SK-N-SH treated with all-trans-retinoic acid at 6 μM for 48 hours (cell line): ENCODE results near the gene DNM1L.

Source experiments
- ATAC-seq: fragments of 200-7000 bp; cut with Tn5 transposase; 3 replicates; pipeline ENCODE4 v1.9.1; 2020; ENCODE audit warnings: mild to moderate bottlenecking, moderate library complexity
- ARNTL ChIP-seq: fragments of 450-650 bp; formaldehyde crosslinking; IDR thresholded peaks from 2 replicates; pipeline ENCODE4 v1.5.0; 2020; ENCODE audit warnings: low read depth, mild to moderate bottlenecking, moderate library complexity, borderline replicate concordance
- BACH2 ChIP-seq: fragments of 250-450 bp; sonication (Bioruptor Pico); IDR thresholded peaks from 2 replicates; pipeline ENCODE4 v1.9.0; 2021; ENCODE audit warnings: mild to moderate bottlenecking, borderline replicate concordance
- CREB5 ChIP-seq: fragments of 250-450 bp; sonication (Bioruptor Pico); IDR thresholded peaks from 2 replicates; pipeline ENCODE4 v1.5.1; 2020; ENCODE audit warnings: low read depth, mild to moderate bottlenecking, moderate library complexity
- CSDC2 ChIP-seq: fragments of 250-450 bp; sonication (Bioruptor Pico); IDR thresholded peaks from 2 replicates; pipeline ENCODE4 v1.5.0; 2020; ENCODE audit warnings: mild to moderate bottlenecking, moderate library complexity
- CSRNP3 ChIP-seq: fragments of 250-450 bp; sonication (Bioruptor Pico); IDR thresholded peaks from 2 replicates; pipeline ENCODE4 v1.5.1; 2021; ENCODE audit warnings: mild to moderate bottlenecking, moderate library complexity
- GLIS3 ChIP-seq: fragments of 250-450 bp; sonication (Bioruptor Pico); IDR thresholded peaks from 2 replicates; pipeline ENCODE4 v1.5.0; 2020; ENCODE audit warnings: mild to moderate bottlenecking, moderate library complexity
- OSR1 ChIP-seq: fragments of 250-450 bp; sonication (Bioruptor Pico); IDR thresholded peaks from 2 replicates; pipeline ENCODE4 v1.8.0; 2022; ENCODE audit warnings: moderate library complexity, mild to moderate bottlenecking, inconsistent platforms
- PATZ1 ChIP-seq: fragments of 250-450 bp; sonication (Bioruptor Pico); IDR thresholded peaks from 2 replicates; pipeline ENCODE4 v1.8.0; 2020; ENCODE audit warnings: mild to moderate bottlenecking, moderate library complexity, borderline replicate concordance
- POU6F1 ChIP-seq: fragments of 250-450 bp; sonication (Bioruptor Pico); IDR thresholded peaks from 2 replicates; pipeline ENCODE4 v1.8.0; 2021; ENCODE audit warnings: low read depth, mild to moderate bottlenecking, moderate library complexity, borderline replicate concordance
- PPARA ChIP-seq: fragments of 250-450 bp; sonication (Bioruptor Pico); IDR thresholded peaks from 2 replicates; pipeline ENCODE4 v1.5.0; 2020; ENCODE audit warnings: mild to moderate bottlenecking, borderline replicate concordance
- RARB ChIP-seq: fragments of 250-450 bp; sonication (Bioruptor Pico); IDR thresholded peaks from 2 replicates; pipeline ENCODE4 v1.8.0; 2021; ENCODE audit warnings: mild to moderate bottlenecking, moderate library complexity
- SNAI2 ChIP-seq: fragments of 250-450 bp; sonication (Bioruptor Pico); IDR thresholded peaks from 2 replicates; pipeline ENCODE4 v1.5.0; 2020; ENCODE audit warnings: mild to moderate bottlenecking, moderate library complexity
- TCF4 ChIP-seq: fragments of 250-450 bp; sonication (Bioruptor Pico); IDR thresholded peaks from 2 replicates; pipeline ENCODE4 v1.8.0; 2021; ENCODE audit warnings: mild to moderate bottlenecking, moderate library complexity, borderline replicate concordance
- TOX ChIP-seq: fragments of 250-450 bp; sonication (Bioruptor Pico); IDR thresholded peaks from 2 replicates; pipeline ENCODE4 v1.8.0; 2021; ENCODE audit warnings: mild to moderate bottlenecking, moderate library complexity, borderline replicate concordance
- TSHZ2 ChIP-seq: fragments of 250-450 bp; sonication (Bioruptor Pico); IDR thresholded peaks from 2 replicates; pipeline ENCODE4 v1.5.0; 2020; ENCODE audit warnings: mild to moderate bottlenecking, moderate library complexity
- ZFP30 ChIP-seq: fragments of 450-650 bp; formaldehyde crosslinking; IDR thresholded peaks from 2 replicates; pipeline ENCODE4 v1.5.0; 2022; ENCODE audit warnings: mild to moderate bottlenecking, moderate library complexity
- ZNF70 ChIP-seq: fragments of 450-650 bp; formaldehyde crosslinking; IDR thresholded peaks from 2 replicates; pipeline ENCODE4 v1.5.0; 2020; ENCODE audit warnings: mild to moderate bottlenecking, moderate library complexity

Gene DNM1L

GRCh38 chr12:32727237-32727636 lies 48.1 kb downstream of the DNM1L start (continued):
- no peak for TF ChIP-seq CSRNP3

- ATAC-seq, result no peak
- TF ChIP-seq POU6F1 (no peak), CSRNP3 (no peak), PPARA (CRISPR knock-in tag) (no peak)
Measured at GRCh38 chr12:32734952-32735351, 55.9 kb downstream of the DNM1L start.

- no peak for ATAC-seq
- TF ChIP-seq TCF4 (CRISPR knock-in tag) (no peak), PPARA (CRISPR knock-in tag) (no peak), CSRNP3 (no peak), TOX (CRISPR knock-in tag) (no peak), CREB5 (CRISPR knock-in tag) (no peak), CSDC2 (CRISPR knock-in tag) (no peak), TSHZ2 (no peak), RARB (CRISPR knock-in tag) (no peak), ARNTL (no peak)
Measured at GRCh38 chr12:32736445-32736844, 57.3 kb downstream of the DNM1L start.

GRCh38 chr12:32737715-32738114 lies 58.6 kb downstream of the DNM1L start:
- TF ChIP-seq ZNF70 (CRISPR knock-in tag) (no peak), SNAI2 (CRISPR knock-in tag) (no peak), GLIS3 (no peak)
- TF ChIP-seq, all 23 proteins: peak for 0
- no peak for ATAC-seq

GRCh38 chr12:32739279-32739678 lies 60.2 kb downstream of the DNM1L start:
- ATAC-seq, result no peak
- TF ChIP-seq RARB (CRISPR knock-in tag) (no peak), PATZ1 (no peak), OSR1 (CRISPR knock-in tag) (no peak), SNAI2 (CRISPR knock-in tag) (no peak), ARNTL (no peak), TSHZ2 (no peak), CSRNP3 (no peak), GLIS3 (no peak), ZFP30 (no peak), BACH2 (CRISPR knock-in tag) (no peak)
